Adipocyte (in vitro differentiated cells): ENCODE results near the gene SLC15A1.

Experiments used
- DNase-seq: peaks from one replicate; pipeline ENCODE4 v3.0.0-alpha.2; 2015; ENCODE audit warnings: low read depth
- H3K27me3 ChIP-seq: replicated peaks from 2 replicates; pipeline ENCODE4 v1.7.0; 2013; ENCODE audit warnings: mild to moderate bottlenecking, low read length, moderate library complexity; ENCODE audit not compliant: control insufficient read depth, insufficient read depth
- H3K36me3 ChIP-seq: 2 replicates; pipeline ENCODE4 v1.7.0; 2013; ENCODE audit warnings: low read length, mild to moderate bottlenecking, moderate library complexity; ENCODE audit not compliant: control insufficient read depth, insufficient read depth, severe bottlenecking
- H3K4me1 ChIP-seq: 2 replicates; pipeline ENCODE4 v1.7.0; 2013; ENCODE audit warnings: mild to moderate bottlenecking, low read length, moderate library complexity; ENCODE audit not compliant: control insufficient read depth, insufficient read depth
- H3K4me3 ChIP-seq: 2 replicates; pipeline ENCODE4 v1.7.0; 2013; ENCODE audit warnings: mild to moderate bottlenecking, low read length, moderate library complexity
- H3K9ac ChIP-seq: 2 replicates; pipeline ENCODE4 v1.7.0; 2013; ENCODE audit warnings: mild to moderate bottlenecking, low read length, moderate library complexity
- H3K9me3 ChIP-seq: 2 replicates; pipeline ENCODE4 v1.7.0; 2013; ENCODE audit warnings: mild to moderate bottlenecking, low read length, moderate library complexity; ENCODE audit not compliant: control insufficient read depth

The SLC15A1 gene

GRCh38 chr13:98689347-98689968 lies 63.0 kb downstream of the SLC15A1 start:
- no peak for DNase-seq
- no peak overlapping the region for H3K9ac ChIP-seq
- no peaks in the 10 kb centered on the region for H3K36me3 ChIP-seq
- H3K4me3 ChIP-seq, result no peak overlapping the region
- H3K27me3 ChIP-seq, result peaks cover 21% of the 10 kb centered on the region
- H3K4me1 ChIP-seq, result no peaks in the 10 kb centered on the region
- H3K9me3 ChIP-seq, result no peaks in the 10 kb centered on the region

DNA sequence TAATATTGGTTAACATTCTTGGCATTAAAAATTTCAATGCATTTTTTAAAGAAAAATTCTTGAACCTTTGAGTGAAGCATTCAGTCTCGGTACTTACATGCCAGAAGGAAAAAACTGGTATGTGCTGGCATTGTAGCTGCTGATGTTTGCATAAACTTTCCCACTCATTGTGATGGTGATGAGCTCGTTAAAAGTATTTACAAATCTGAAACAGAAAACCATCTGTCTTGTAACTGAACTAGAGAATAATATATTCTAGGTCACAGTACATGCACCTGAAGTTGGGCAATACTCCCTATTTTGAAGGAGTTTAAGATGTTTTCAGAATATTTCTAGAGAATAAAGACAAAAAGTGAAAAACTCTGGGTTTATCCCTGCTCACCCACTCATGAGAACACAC lies 64.1 kb downstream of the SLC15A1 start:
- H3K36me3 ChIP-seq, result no peaks in the 10 kb centered on the region
- no peak overlapping the region for H3K4me3 ChIP-seq
- H3K27me3 ChIP-seq, result peaks cover 17% of the 10 kb centered on the region
- peak; percentile 19 for DNase-seq
- no peak overlapping the region for H3K9ac ChIP-seq
- no peaks in the 10 kb centered on the region for H3K9me3 ChIP-seq
- H3K4me1 ChIP-seq, result no peaks in the 10 kb centered on the region

DNA sequence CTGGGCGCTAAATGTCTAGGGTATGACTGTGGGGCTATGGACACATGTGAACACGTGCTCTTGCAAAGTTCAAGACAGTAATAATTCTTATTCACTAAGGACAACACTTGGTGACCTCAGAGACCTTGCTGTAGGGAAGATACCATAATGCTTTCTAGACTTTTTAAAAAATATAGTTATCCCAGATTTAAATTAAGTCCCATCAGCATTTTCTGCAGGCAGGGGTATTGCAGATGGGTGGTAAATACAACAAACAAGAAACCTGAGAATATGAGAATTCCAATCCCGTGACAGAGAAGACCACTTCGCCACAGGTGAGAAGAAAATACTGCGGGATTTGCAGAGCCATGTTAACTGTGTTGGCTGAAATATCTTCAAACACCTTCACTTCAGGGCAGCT lies 65.2 kb downstream of the SLC15A1 start:
- no peaks in the 10 kb centered on the region for H3K36me3 ChIP-seq
- H3K4me3 ChIP-seq, result no peak overlapping the region
- DNase-seq, result no peak
- peaks cover 17% of the 10 kb centered on the region for H3K27me3 ChIP-seq
- no peak overlapping the region for H3K9ac ChIP-seq
- H3K9me3 ChIP-seq, result no peaks in the 10 kb centered on the region
- no peaks in the 10 kb centered on the region for H3K4me1 ChIP-seq

- no peak overlapping the region for H3K4me3 ChIP-seq
- no peaks in the 10 kb centered on the region for H3K36me3 ChIP-seq
- no peak for DNase-seq
- H3K9ac ChIP-seq, result no peak overlapping the region
- H3K9me3 ChIP-seq, result no peaks in the 10 kb centered on the region
- H3K4me1 ChIP-seq, result no peaks in the 10 kb centered on the region
- peaks cover 17% of the 10 kb centered on the region for H3K27me3 ChIP-seq
These were observed 66.2 kb downstream of the SLC15A1 start for GRCh38 chr13:98686270-98686669.

DNA sequence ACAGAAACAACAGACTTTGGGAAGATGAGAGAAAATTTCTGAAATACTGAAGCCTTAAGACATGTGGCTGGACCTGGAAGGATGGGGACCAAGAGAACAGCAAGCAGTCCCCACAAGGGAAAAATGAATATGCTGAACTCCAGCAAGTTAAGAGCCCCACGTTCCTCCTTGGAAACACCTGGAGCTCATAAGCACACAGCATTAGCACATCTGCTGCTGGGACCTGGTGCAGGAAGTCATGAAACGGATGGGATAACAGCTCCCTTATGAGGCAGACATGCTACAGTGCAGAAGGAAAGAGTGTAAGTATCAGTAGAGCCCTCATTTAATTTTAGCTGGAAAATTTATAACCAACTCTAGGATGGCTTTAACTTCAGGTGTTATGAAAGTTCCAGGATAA lies 67.3 kb downstream of the SLC15A1 start:
- H3K4me3 ChIP-seq, result no peak overlapping the region
- no peaks in the 10 kb centered on the region for H3K9me3 ChIP-seq
- no peaks in the 10 kb centered on the region for H3K36me3 ChIP-seq
- H3K4me1 ChIP-seq, result no peaks in the 10 kb centered on the region
- no peak for DNase-seq
- H3K27me3 ChIP-seq, result peaks cover 17% of the 10 kb centered on the region
- H3K9ac ChIP-seq, result no peak overlapping the region

DNA sequence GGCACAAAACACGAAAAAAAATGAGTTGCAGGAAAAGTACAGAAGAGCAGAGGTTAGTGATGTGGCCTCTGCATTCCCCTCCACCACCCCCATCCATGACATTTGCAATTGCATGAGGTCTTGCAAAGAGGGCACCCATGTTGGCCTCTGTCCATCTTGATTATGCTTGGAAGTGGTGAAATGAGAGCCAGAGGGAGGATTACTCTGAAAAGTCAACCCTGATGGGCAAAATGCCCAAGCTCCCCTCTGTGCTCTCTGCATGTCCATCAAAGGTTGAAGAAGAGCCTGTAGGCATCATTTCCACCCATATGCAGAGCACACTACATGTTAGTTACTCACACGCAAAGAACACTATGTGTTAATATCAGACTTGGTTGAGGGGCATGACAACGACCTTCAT lies 71.4 kb downstream of the SLC15A1 start:
- peak; percentile 45 for DNase-seq
- H3K4me1 ChIP-seq, result no peaks in the 10 kb centered on the region
- H3K9me3 ChIP-seq, result no peaks in the 10 kb centered on the region
- H3K36me3 ChIP-seq, result no peaks in the 10 kb centered on the region
- no peak overlapping the region for H3K4me3 ChIP-seq
- no peak overlapping the region for H3K9ac ChIP-seq
- peaks cover 7% of the 10 kb centered on the region for H3K27me3 ChIP-seq

- H3K36me3 ChIP-seq, result no peaks in the 10 kb centered on the region
- no peaks in the 10 kb centered on the region for H3K9me3 ChIP-seq
- H3K4me1 ChIP-seq, result no peaks in the 10 kb centered on the region
- H3K4me3 ChIP-seq, result no peak overlapping the region
- H3K27me3 ChIP-seq, result peaks cover 8% of the 10 kb centered on the region
- no peak overlapping the region for H3K9ac ChIP-seq
- DNase-seq, result no peak
These were observed 73.7 kb downstream of the SLC15A1 start for GRCh38 chr13:98678741-98679140.

DNA sequence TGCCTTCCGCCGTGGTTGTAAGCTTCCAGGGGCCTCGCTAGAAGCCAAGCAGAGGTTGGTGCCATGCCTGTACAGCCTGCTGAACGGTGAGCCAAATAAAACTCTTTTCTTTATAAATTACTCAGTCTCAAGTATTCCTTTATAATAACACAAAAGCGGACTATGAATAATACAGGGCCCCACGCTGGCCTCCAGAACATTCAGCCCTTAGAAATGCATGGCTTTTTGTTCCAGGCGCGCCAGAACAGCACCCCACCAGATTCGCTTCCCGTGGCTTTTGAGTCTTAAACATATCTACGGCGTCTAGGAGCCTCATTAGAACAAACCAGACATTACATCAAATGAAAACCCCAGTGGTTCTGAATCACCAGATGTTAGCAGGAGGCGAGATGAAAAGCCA lies 75.1 kb downstream of the SLC15A1 start:
- no peak overlapping the region for H3K9ac ChIP-seq
- no peaks in the 10 kb centered on the region for H3K9me3 ChIP-seq
- H3K4me1 ChIP-seq, result peaks cover 8% of the 10 kb centered on the region
- H3K36me3 ChIP-seq, result no peaks in the 10 kb centered on the region
- peaks cover 9% of the 10 kb centered on the region for H3K27me3 ChIP-seq
- H3K4me3 ChIP-seq, result no peak overlapping the region
- peak; percentile 51 for DNase-seq

DNA sequence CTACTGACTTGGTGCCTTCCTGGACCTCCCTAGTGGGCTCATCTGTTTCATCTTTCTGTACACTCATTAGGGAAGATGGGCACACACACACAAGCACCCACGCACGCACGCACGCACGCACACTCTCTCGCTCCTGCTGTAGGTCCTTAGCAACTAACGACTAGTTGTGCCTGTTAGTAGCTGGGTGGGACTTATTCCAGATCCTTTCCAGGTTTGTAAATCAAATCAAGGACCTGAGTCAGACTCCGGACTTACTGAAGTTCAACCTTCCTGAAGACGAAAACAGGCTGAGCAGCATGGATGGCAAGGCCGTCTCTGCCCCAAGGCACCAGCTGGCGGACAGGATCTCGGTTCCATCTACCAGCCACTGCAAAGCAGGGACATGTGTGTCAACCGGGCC lies 76.2 kb downstream of the SLC15A1 start:
- Histone ChIP-seq H3K27me3 (peaks cover 9% of the 10 kb centered on the region), H3K4me3 (no peak overlapping the region)
- DNase-seq, result no peak

GRCh38 chr13:98675837-98676236 lies 76.6 kb downstream of the SLC15A1 start:
- H3K9me3 ChIP-seq, result no peaks in the 10 kb centered on the region
- no peak overlapping the region for H3K4me3 ChIP-seq
- H3K4me1 ChIP-seq, result peaks cover 8% of the 10 kb centered on the region
- DNase-seq, result no peak
- H3K36me3 ChIP-seq, result no peaks in the 10 kb centered on the region
- H3K27me3 ChIP-seq, result peaks cover 9% of the 10 kb centered on the region
- H3K9ac ChIP-seq, result no peak overlapping the region

More for the DNA sequence above, 76.2 kb downstream of the SLC15A1 start:
- Histone ChIP-seq H3K9me3 (no peaks in the 10 kb centered on the region), H3K4me1 (peaks cover 8% of the 10 kb centered on the region), H3K36me3 (no peaks in the 10 kb centered on the region), H3K9ac (no peak overlapping the region)

DNA sequence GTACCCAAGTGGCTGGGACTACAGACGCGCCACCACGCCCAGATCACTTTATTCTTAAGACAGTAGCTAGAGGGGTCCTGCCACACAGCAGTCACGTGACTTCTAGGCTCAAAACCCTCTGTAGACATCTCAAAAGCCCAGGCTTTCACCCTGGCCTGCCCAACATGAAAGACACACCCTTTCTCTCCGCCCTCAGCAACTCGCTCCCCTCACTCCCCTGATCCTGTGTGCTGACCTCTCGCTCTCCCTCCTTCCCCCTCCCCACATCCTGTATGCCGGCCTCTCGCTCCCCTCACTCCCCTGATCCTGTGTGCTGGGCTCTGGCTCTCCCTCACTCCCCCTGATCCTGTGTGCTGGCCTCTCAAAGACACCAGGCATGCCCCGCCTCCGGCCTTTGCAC lies 77.4 kb downstream of the SLC15A1 start:
- Histone ChIP-seq H3K4me1 (peaks cover 8% of the 10 kb centered on the region), H3K9ac (no peak overlapping the region), H3K27me3 (peaks cover 9% of the 10 kb centered on the region), H3K4me3 (no peak overlapping the region), H3K9me3 (no peaks in the 10 kb centered on the region), H3K36me3 (no peaks in the 10 kb centered on the region)
- DNase-seq, result no peak

DNA sequence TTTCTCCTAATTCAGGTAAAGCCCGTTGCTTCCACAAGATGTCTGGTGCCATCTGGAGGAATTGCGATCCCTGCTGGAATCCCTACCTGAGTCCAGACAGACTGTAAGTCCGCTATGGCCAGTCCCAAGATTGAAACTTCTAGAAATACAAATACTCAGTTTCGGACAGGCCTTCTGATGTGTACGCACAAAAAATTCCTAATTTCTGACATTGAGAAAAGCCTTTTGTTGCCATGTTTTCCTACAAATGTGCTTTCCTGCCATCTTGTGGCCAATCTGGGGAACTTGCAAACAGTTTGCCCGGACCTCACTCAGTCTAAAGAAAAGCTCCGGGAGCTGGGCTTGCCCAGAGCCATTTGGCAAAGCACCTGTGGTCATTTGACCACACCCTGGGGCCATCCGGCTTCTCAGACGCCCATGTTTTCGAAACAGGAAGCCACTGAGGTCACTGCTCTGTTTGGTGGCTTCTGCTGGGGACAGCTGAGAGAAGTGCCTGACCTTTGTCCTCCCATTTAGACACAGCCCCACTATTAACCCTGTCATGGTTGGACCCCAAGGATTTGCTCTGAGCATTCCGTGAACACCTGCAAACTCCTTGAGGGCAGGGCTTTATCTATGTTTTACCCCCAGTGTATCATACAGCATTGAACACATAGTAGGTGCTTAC lies 79.4 kb downstream of the SLC15A1 start:
- Histone ChIP-seq H3K9me3 (no peaks in the 10 kb centered on the region), H3K9ac (peak overlapping the region; percentile 45), H3K4me3 (no peak overlapping the region), H3K4me1 (peaks cover 8% of the 10 kb centered on the region), H3K27me3 (peaks cover 9% of the 10 kb centered on the region), H3K36me3 (no peaks in the 10 kb centered on the region)
- peak; percentile 90 for DNase-seq
